ENCODE results near the gene AMH. TPM values are rescaled to one million over a fixed set of nuclear protein-coding genes. Genes with fewer than 3 reads are reported as not detected.

Gene AMH
- total RNA-seq, 4 donors from 2014 or later = 0.33 to 4.2 TPM; not detected in 2

DNA sequence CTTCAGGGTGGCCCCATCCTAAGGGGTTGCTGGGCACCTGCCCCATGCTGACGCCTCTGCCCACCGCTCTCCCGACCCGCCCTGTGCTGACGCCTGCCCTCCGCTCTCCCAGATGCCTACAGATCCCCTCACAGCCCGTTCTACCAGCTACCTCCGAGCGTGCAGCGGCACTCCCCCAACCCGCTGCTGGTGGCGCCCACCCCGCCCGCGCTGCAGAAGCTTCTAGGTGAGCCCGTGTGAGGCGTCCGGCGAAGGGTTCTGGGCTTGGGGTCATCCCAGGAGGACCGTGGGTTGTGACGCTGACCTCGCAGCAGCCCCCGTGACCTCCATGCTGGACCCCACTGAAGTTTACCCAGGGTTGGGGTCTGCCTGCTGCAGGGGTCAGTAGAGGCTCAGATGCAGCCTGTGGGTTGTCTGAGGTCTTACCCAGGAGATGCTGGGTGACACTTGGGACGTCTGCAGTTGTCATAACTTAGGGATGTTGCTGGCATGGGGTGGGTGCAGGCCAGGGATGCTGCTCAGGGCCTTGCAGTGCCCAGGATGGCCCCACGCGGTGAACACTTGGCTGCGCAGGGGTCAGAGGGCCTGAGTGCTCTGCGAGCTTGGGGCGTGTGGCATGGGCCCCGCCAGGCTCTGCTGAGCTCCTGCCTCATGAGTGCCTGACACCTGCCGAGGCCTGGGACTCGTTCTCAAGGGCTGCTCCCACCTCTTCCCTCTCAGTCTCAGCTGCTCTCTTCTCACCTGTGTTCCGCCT, 38.0 kb upstream of the AMH start:
- H3K4me3 ChIP-seq (replicated peaks in 1 of 3) = no peak overlapping the region
- H3K4me1 ChIP-seq = peaks cover 0 to 9% of the 10 kb centered on the region in 2 donors
- H3K27me3 ChIP-seq = no peaks in the 10 kb centered on the region
- no peak for TF ChIP-seq POLR2A (IDR thresholded peaks at IDR 0.05)
- TF ChIP-seq, protein P1, sequence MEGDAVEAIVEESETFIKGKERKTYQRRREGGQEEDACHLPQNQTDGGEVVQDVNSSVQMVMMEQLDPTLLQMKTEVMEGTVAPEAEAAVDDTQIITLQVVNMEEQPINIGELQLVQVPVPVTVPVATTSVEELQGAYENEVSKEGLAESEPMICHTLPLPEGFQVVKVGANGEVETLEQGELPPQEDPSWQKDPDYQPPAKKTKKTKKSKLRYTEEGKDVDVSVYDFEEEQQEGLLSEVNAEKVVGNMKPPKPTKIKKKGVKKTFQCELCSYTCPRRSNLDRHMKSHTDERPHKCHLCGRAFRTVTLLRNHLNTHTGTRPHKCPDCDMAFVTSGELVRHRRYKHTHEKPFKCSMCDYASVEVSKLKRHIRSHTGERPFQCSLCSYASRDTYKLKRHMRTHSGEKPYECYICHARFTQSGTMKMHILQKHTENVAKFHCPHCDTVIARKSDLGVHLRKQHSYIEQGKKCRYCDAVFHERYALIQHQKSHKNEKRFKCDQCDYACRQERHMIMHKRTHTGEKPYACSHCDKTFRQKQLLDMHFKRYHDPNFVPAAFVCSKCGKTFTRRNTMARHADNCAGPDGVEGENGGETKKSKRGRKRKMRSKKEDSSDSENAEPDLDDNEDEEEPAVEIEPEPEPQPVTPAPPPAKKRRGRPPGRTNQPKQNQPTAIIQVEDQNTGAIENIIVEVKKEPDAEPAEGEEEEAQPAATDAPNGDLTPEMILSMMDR (IDR thresholded peaks at IDR 0.05) = no peak
- no peak overlapping the region for H3K27ac ChIP-seq
- 92 to 94% methylated on average over 25 to 32 of the region's 33 CpGs for WGBS, 2 donors
- no peak for DNase-seq
- H3K9me3 ChIP-seq = no peaks in the 10 kb centered on the region
- intact Hi-C loops (cut with DNase I) = no loop called here
- peaks cover 59 to 66% of the 10 kb centered on the region in 2 donors for H3K36me3 ChIP-seq

DNA sequence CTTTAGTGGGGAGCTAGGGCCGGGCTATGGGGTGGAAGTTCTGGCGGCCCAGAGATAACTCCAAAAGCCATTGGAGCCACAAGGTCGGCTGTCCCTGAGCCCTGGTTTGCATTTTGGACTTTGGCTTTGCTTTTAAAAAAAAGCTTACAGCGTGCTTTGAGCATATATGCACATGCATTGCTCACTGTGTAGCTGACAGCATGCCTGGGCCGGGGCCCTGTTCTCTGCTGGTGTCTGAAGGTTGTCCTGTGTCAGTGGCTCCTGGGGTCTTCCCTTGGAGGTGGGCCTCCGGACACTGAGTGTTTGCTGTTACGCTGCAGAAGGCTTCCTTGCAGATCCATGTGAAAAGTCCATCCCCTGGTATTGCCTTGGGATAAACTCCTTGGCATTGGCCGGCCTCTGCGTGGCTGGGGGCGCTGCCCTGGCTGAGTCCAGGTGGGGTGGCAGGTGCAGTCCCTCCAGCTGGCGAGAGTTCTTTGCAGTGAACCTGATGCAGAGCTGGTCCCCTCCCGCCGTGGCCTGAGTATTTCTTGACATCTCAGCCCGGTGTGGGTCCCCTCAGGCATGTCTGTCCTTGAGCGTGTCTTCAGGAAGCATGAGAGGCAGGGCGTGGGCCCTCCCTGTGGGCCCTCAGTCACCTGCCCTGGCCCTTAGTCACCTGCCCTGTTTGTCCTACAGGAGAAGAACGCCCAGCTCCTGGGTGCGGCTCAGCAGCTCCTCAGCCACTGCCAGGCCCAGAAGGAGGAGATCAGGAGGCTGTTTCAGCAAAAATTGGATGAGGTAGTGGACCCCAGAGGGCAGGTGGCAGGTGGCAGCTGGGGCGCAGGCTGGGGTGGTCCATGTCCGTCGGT, 36.0 kb upstream of the AMH start:
- H3K27ac ChIP-seq = no peak overlapping the region
- intact Hi-C loops (cut with DNase I) = no loop called here
- H3K36me3 ChIP-seq = peaks cover 72 to 80% of the 10 kb centered on the region in 2 donors
- TF ChIP-seq, protein P1 (IDR thresholded peaks at IDR 0.05) = no peak
- TF ChIP-seq POLR2A (IDR thresholded peaks at IDR 0.05) = no peak
- no peaks in the 10 kb centered on the region for H3K27me3 ChIP-seq
- DNase-seq = no peak
- peaks cover 0 to 6% of the 10 kb centered on the region in 2 donors for H3K4me1 ChIP-seq
- no peak overlapping the region for H3K4me3 ChIP-seq (replicated peaks in 1 of 3)
- no peaks in the 10 kb centered on the region for H3K9me3 ChIP-seq
- WGBS, 2 donors = 89 to 97% methylated on average over 10 to 17 of the region's 21 CpGs

DNA sequence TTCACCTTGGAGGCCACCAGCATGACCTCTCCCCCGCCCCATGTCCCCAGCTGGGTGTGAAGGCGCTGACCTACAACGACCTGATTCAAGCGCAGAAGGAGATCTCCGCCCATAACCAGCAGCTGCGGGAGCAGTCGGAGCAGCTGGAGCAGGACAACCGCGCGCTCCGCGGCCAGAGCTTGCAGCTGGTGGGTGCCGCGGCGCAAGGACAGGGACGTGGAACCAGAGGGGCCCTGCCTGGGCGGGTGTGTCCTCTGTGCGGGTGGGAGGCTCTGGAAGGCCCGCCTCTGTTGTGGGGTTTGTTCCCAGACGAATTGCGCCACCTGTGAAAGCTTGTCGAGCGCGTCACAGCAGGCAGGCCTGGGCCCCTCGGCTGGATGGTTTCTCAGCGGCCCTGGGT, 35.3 kb upstream of the AMH start:
- DNase-seq = no peak
- no peak overlapping the region for H3K27ac ChIP-seq
- 95 to 100% methylated on average over 7 to 20 of the region's 26 CpGs for WGBS, 2 donors

DNA sequence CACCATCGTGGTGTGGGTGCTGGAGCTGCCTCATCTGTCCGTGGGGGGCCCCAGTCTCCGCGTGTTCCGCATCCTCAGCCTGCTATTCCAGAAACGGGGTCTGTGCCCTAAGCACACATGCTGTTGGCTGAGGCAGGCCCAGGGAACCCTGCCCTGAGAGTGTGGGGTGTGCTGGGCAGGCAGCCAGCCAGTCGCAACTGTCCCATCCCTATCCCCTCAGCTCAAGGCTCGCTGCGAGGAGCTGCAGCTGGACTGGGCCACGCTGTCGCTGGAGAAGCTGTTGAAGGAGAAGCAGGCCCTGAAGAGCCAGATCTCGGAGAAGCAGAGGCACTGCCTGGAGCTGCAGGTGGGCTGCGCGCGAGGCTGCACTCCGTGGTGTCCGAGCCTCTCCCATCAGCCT, 34.9 kb upstream of the AMH start:
- Histone ChIP-seq H3K36me3 (peaks cover 77 to 85% of the 10 kb centered on the region in 2 donors), H3K27ac (no peak overlapping the region), H3K27me3 (no peaks in the 10 kb centered on the region), H3K4me3 (replicated peaks in 1 of 3) (no peak overlapping the region), H3K9me3 (no peaks in the 10 kb centered on the region), H3K4me1 (no peaks in the 10 kb centered on the region)
- TF ChIP-seq, protein P1 (IDR thresholded peaks at IDR 0.05) = no peak
- no peak for TF ChIP-seq POLR2A (IDR thresholded peaks at IDR 0.05)
- DNase-seq = no peak
- intact Hi-C loops (cut with DNase I) = no loop called here
- 86 to 95% methylated on average over 4 to 12 of the region's 17 CpGs for WGBS, 2 donors

More for the DNA sequence above, 35.3 kb upstream of the AMH start:
- Histone ChIP-seq H3K4me1 (no peaks in the 10 kb centered on the region), H3K27me3 (no peaks in the 10 kb centered on the region), H3K9me3 (no peaks in the 10 kb centered on the region), H3K36me3 (peaks cover 75 to 84% of the 10 kb centered on the region in 2 donors), H3K4me3 (replicated peaks in 1 of 3) (no peak overlapping the region)
- TF ChIP-seq POLR2A (IDR thresholded peaks at IDR 0.05) = no peak
- TF ChIP-seq, protein P1 (IDR thresholded peaks at IDR 0.05) = no peak
- intact Hi-C loops (cut with DNase I) = no loop called here

Data from thyroid gland (tissue), 4 donors.